HepG2 (cell line): ENCODE measurements around the gene ABHD11. TPM values are rescaled to one million over a fixed set of nuclear protein-coding genes. Genes with fewer than 3 reads are reported as not detected.
A peak's percentile ranks its signal among the peaks of the same experiment; 100 is the strongest.

Experiments used
- ARNTL ChIP-seq: sonication (generic); formaldehyde crosslinking; IDR thresholded peaks from 2 replicates; pipeline ENCODE4 v1.4.0; 2020; ENCODE audit warnings: mild to moderate bottlenecking, missing genetic modification reagents
- ELF4 ChIP-seq: sonication (generic); formaldehyde crosslinking; IDR thresholded peaks from 2 replicates; pipeline ENCODE4 v1.5.0; 2020; ENCODE audit warnings: missing genetic modification reagents, mild to moderate bottlenecking, moderate library complexity, borderline replicate concordance
- HINFP ChIP-seq: sonication (generic); formaldehyde crosslinking; IDR thresholded peaks from 2 replicates; pipeline ENCODE4 v1.4.0; 2020; ENCODE audit warnings: low read depth, mild to moderate bottlenecking, missing genetic modification reagents
- HNF4G ChIP-seq, 2 experiments: sonication (generic) in 1 of 2; formaldehyde crosslinking in 1 of 2; IDR thresholded peaks; 2 replicates each; pipeline versions ENCODE4 v1.4.0 to v1.6.1; 2011 to 2020; ENCODE audit warnings: borderline replicate concordance in 2 of 2, low read depth in 2 of 2, mild to moderate bottlenecking in 2 of 2, low read length in 1 of 2, missing genetic modification reagents in 1 of 2, moderate library complexity in 1 of 2
- MXD1 ChIP-seq: sonication (generic); formaldehyde crosslinking; IDR thresholded peaks from 2 replicates; pipeline ENCODE4 v1.4.0; 2020; ENCODE audit warnings: mild to moderate bottlenecking, missing genetic modification reagents
- NPAS2 ChIP-seq: sonication (generic); formaldehyde crosslinking; IDR thresholded peaks from 2 replicates; pipeline ENCODE4 v1.8.0; 2022; ENCODE audit warnings: mild to moderate bottlenecking, missing genetic modification reagents, borderline replicate concordance
- POLR2G ChIP-seq: fragments of 200-400 bp; formaldehyde crosslinking; IDR thresholded peaks from 2 replicates; pipeline ENCODE4 v1.6.1; 2018; ENCODE audit warnings: mild to moderate bottlenecking, low read depth, low read length, moderate library complexity
- RERE ChIP-seq: IDR thresholded peaks from 2 replicates; pipeline ENCODE4 v1.6.1; 2016; ENCODE audit warnings: low read depth, missing genetic modification reagents, missing compliant biosample characterization
- SETDB1 ChIP-seq: sonication (generic); formaldehyde crosslinking; IDR thresholded peaks from 2 replicates; pipeline ENCODE4 v1.5.1; 2020; ENCODE audit warnings: missing genetic modification reagents, mild to moderate bottlenecking, borderline replicate concordance
- SIN3B ChIP-seq: fragments of 150-350 bp; IDR thresholded peaks from 2 replicates; pipeline ENCODE4 v1.6.1; 2014; ENCODE audit warnings: low read length
- SPEN ChIP-seq: sonication (generic); formaldehyde crosslinking; IDR thresholded peaks from 2 replicates; pipeline ENCODE4 v1.5.1; 2020; ENCODE audit warnings: low read depth, mild to moderate bottlenecking, missing genetic modification reagents
- ZBTB33 ChIP-seq: sonication (generic); formaldehyde crosslinking; IDR thresholded peaks from 2 replicates; pipeline ENCODE4 v1.4.0; 2020; ENCODE audit warnings: missing genetic modification reagents
- ZEB1 ChIP-seq: IDR thresholded peaks from 2 replicates; pipeline ENCODE4 v1.6.1; 2012; ENCODE audit warnings: mild to moderate bottlenecking, low read depth, inconsistent platforms; ENCODE audit not compliant: insufficient replicate concordance
- ZNF496 ChIP-seq: sonication (generic); formaldehyde crosslinking; IDR thresholded peaks from 2 replicates; pipeline ENCODE4 v1.8.1; 2023; ENCODE audit warnings: mild to moderate bottlenecking, moderate library complexity, missing genetic modification reagents; ENCODE audit not compliant: insufficient replicate concordance
- ZNF558 ChIP-seq: sonication (generic); formaldehyde crosslinking; IDR thresholded peaks from 2 replicates; pipeline ENCODE4 v1.9.0; 2022; ENCODE audit warnings: mild to moderate bottlenecking, missing genetic modification reagents, borderline replicate concordance
- ZNF773 ChIP-seq: sonication (generic); formaldehyde crosslinking; IDR thresholded peaks from 2 replicates; pipeline ENCODE4 v1.4.0; 2020; ENCODE audit warnings: missing genetic modification reagents, borderline replicate concordance
- ZNF776 ChIP-seq: sonication (generic); formaldehyde crosslinking; IDR thresholded peaks from 2 replicates; pipeline ENCODE4 v1.4.0; 2020; ENCODE audit warnings: mild to moderate bottlenecking, missing genetic modification reagents
- ZSCAN21 ChIP-seq: sonication (generic); formaldehyde crosslinking; IDR thresholded peaks from 2 replicates; pipeline ENCODE4 v1.8.0; 2022; ENCODE audit warnings: mild to moderate bottlenecking, missing genetic modification reagents, moderate library complexity, borderline replicate concordance
- polyA plus RNA-seq, 8 experiments: library from polyadenylated mRNA; depleted of rRNA in 3 of 8; stranded (reverse) in 7 of 8; unstranded in 1 of 8; fragments of >200 nt; fragmentation: Illumina TruSeq in 4 of 8; extraction: Trizol in 4 of 8; gene quantifications; 2 replicates each; pipeline versions ENCODE4 v1.2.1 to v1.2.3, GENCODE V29; 2011 to 2016; ENCODE audit warnings: low read depth in 4 of 8, missing spikeins in 1 of 8, mixed read lengths in 1 of 8; ENCODE audit not compliant: insufficient read depth in 1 of 8
- total RNA-seq, 5 experiments: library from RNA; depleted of rRNA; stranded (reverse); fragments of >200 nt; fragmentation: Illumina TruSeq; extraction: Trizol; gene quantifications; 2 replicates each; pipeline ENCODE4 v1.2.3, GENCODE V29; 2016; ENCODE audit warnings: low read depth in 1 of 5

ABHD11 gene
- total and polyA plus RNA-seq, 2 of the 13 experiments (the other 11 are each of a cell fraction or from before 2014, with no cell fraction given), result 7.0 to 8.1 TPM

- TF ChIP-seq RERE (no peak; the same call in 1 of the 2 replicates), HINFP (CRISPR knock-in tag) (no peak), ZNF776 (CRISPR knock-in tag) (no peak), SPEN (CRISPR knock-in tag) (peak; percentile 56; the same call in 1 of the 2 replicates), ELF4 (CRISPR knock-in tag) (no peak), ZNF773 (CRISPR knock-in tag) (no peak), POLR2G (no peak), MXD1 (CRISPR knock-in tag) (no peak), NPAS2 (CRISPR knock-in tag) (no peak), ZBTB33 (CRISPR knock-in tag) (no peak), ZNF496 (CRISPR knock-in tag) (no peak), HNF4G (IDR thresholded peaks at IDR 0.05; ENCODE audit: borderline replicate concordance, low read depth, low read length) (no peak; the same call in 1 of the 2 replicates), HNF4G (CRISPR knock-in tag; IDR thresholded peaks at IDR 0.05; ENCODE audit: borderline replicate concordance, low read depth) (no peak), ZEB1 (no peak), SIN3B (no peak), ARNTL (CRISPR knock-in tag) (no peak), SETDB1 (CRISPR knock-in tag) (no peak), ZSCAN21 (0 out of 2 replicates have a peak, but pooled peaks have one; percentile 50), ZNF558 (no peak)
Measured at GRCh38 chr7:73715648-73716317, 22.8 kb downstream of the ABHD11 start (continued).
